SU-DHL-6 (cell line): Measurements from ENCODE around the gene HAUS1.

Experiments used
- H2AFZ ChIP-seq: fragments of 200-600 bp; sonication (generic); 2 replicates; pipeline ENCODE4 v1.6.1; 2014; ENCODE audit warnings: low read depth, mild to moderate bottlenecking, moderate library complexity, mixed read lengths, antibody characterized with exemption, low read length; ENCODE audit not compliant: severe bottlenecking
- H3F3A ChIP-seq: fragments of 200-600 bp; shearing (Covaris generic); 2 replicates; pipeline ENCODE4 v1.6.0; 2016; ENCODE audit warnings: antibody characterized with exemption, mild to moderate bottlenecking; ENCODE audit not compliant: insufficient read depth
- H3K27ac ChIP-seq: fragments of 200-600 bp; sonication (generic); 2 replicates; pipeline ENCODE4 v1.5.1; 2016; ENCODE audit warnings: low read depth, mild to moderate bottlenecking, low read length, moderate library complexity, mixed read lengths
- H3K27me3 ChIP-seq: fragments of 200-600 bp; sonication (generic), shearing (Covaris generic); 2 replicates; pipeline ENCODE4 v1.6.0; 2014; ENCODE audit warnings: mild to moderate bottlenecking, low read length
- H3K36me3 ChIP-seq: fragments of 200-600 bp; sonication (generic); 2 replicates; pipeline ENCODE4 v1.6.1; 2014; ENCODE audit warnings: mild to moderate bottlenecking, low read length, mixed read lengths
- H3K4me2 ChIP-seq: fragments of 300-600, 200-600 bp; shearing (Covaris generic), sonication (generic); 2 replicates; pipeline ENCODE4 v1.6.0; 2014; ENCODE audit warnings: low read length, low read depth, mild to moderate bottlenecking; ENCODE audit not compliant: poor library complexity, severe bottlenecking
- H3K4me3 ChIP-seq: fragments of 200-600 bp; sonication (generic); 2 replicates; pipeline ENCODE4 v1.5.1; 2014; ENCODE audit warnings: antibody characterized with exemption, low read length, mild to moderate bottlenecking, mixed read lengths; ENCODE audit not compliant: insufficient read depth, poor library complexity, severe bottlenecking
- H3K79me2 ChIP-seq: fragments of 200-600 bp; sonication (generic); 2 replicates; pipeline ENCODE4 v1.6.1; 2014; ENCODE audit warnings: mild to moderate bottlenecking, low read length, moderate library complexity; ENCODE audit not compliant: insufficient read depth
- H3K9ac ChIP-seq: fragments of 200-600 bp; sonication (generic); 2 replicates; pipeline ENCODE4 v1.7.0; 2014; ENCODE audit warnings: mild to moderate bottlenecking, low read length
- H3K9me2 ChIP-seq: fragments of 200-600 bp; sonication (generic); replicated peaks from 2 replicates; pipeline ENCODE4 v1.6.1; 2014; ENCODE audit warnings: low read length; ENCODE audit not compliant: insufficient read depth
- H3K9me3 ChIP-seq: fragments of 200-600 bp; sonication (generic); 2 replicates; pipeline ENCODE4 v1.6.1; 2014; ENCODE audit warnings: low read length, mixed read lengths; ENCODE audit not compliant: insufficient read depth
- H4K20me1 ChIP-seq: fragments of 200-600 bp; sonication (generic); 2 replicates; pipeline ENCODE4 v1.6.1; 2014; ENCODE audit warnings: low read depth, mild to moderate bottlenecking, antibody characterized with exemption, low read length, moderate library complexity, mixed read lengths
- CTCF ChIP-seq: fragments of 200-600 bp; sonication (generic); IDR thresholded peaks from one replicate; pipeline ENCODE4 v1.5.1; 2017; ENCODE audit warnings: antibody characterized with exemption, mild to moderate bottlenecking, low read length, moderate library complexity; ENCODE audit not compliant: insufficient read depth, poor library complexity, severe bottlenecking
- EZH2phosphoT487 ChIP-seq: fragments of 200-600 bp; sonication (generic), shearing (Covaris generic); conservative IDR thresholded peaks from 2 replicates; pipeline ENCODE4 v1.6.1; 2018; ENCODE audit warnings: mild to moderate bottlenecking, antibody characterized with exemption, low read length, moderate library complexity, mixed read lengths

HAUS1 gene

GRCh38 chr18:46097801-46098615 is 6.2 kb upstream of the HAUS1 start, which contains the start of gene ATP5F1A:
Gene ATP5F1A (minus strand): TSS chr18:46098296. CDS start chr18:46098231, 65 bp downstream.
- peak within 1 kb of the TSS; percentile 72 for H3K4me3 ChIP-seq
- peak within 1 kb of the TSS; percentile 74 for H3K9ac ChIP-seq
- peaks cover 51% of the 10 kb centered on the region for H3K79me2 ChIP-seq
- peak within 1 kb of the TSS; percentile 63 for H3K4me2 ChIP-seq
- H3K9me3 ChIP-seq, result no peaks in the 10 kb centered on the region
- TF ChIP-seq EZH2phosphoT487 (no peak), CTCF (peak; percentile 19)
- H3K9me2 ChIP-seq, result no peaks in the 10 kb centered on the region
- no peaks in the 10 kb centered on the region for H3K27me3 ChIP-seq
- peaks cover 13% of the 10 kb centered on the region; the same call in 1 of the 2 replicates for H4K20me1 ChIP-seq
- peak within 1 kb of the TSS; percentile 71 for H3K27ac ChIP-seq
- H3K36me3 ChIP-seq, result peaks cover 15% of the 10 kb centered on the region
- no peaks in the 10 kb centered on the region; the same call in 1 of the 2 replicates for H3F3A ChIP-seq
- H2AFZ ChIP-seq, result peak within 1 kb of the TSS; percentile 87

GRCh38 chr18:46098616-46098933 is 5.6 kb upstream of the HAUS1 start:
- Histone ChIP-seq H3K4me2 (peak overlapping the region; percentile 63), H2AFZ (peak overlapping the region; percentile 87), H3K79me2 (peaks cover 45% of the 10 kb centered on the region), H4K20me1 (peaks cover 13% of the 10 kb centered on the region; the same call in 1 of the 2 replicates), H3K9me2 (no peaks in the 10 kb centered on the region), H3F3A (no peaks in the 10 kb centered on the region; the same call in 1 of the 2 replicates), H3K27ac (peak overlapping the region; percentile 71), H3K9ac (peak overlapping the region; percentile 74), H3K36me3 (peaks cover 11% of the 10 kb centered on the region), H3K4me3 (peak overlapping the region; percentile 72), H3K9me3 (no peaks in the 10 kb centered on the region), H3K27me3 (no peaks in the 10 kb centered on the region)
- TF ChIP-seq EZH2phosphoT487 (no peak), CTCF (no peak)

DNA sequence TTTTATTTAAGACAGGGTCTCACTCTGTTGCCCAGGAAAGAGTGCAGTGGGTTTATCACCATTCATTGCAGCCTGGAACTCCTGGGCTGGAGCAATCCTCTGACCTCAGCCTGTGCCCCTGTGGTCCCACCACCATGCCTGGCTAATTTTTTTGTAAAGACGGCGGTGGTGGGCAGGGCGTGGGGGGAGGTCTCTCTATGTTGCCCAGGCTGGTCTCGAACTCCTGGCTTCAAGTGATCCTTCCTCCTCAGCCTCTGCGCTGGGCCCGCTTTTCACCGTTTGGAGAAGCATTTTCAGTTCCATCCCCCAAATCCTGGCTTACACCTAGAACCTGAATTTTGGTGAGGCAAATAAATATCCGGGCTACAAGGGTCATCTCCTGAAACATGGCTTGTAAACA is 4.7 kb upstream of the HAUS1 start:
- H4K20me1 ChIP-seq, result peaks cover 13% of the 10 kb centered on the region; the same call in 1 of the 2 replicates
- H3K27me3 ChIP-seq, result no peaks in the 10 kb centered on the region
- no peaks in the 10 kb centered on the region for H3K9me2 ChIP-seq
- no peak overlapping the region for H3K4me2 ChIP-seq
- H3K36me3 ChIP-seq, result peaks cover 8% of the 10 kb centered on the region
- no peak overlapping the region for H3K27ac ChIP-seq
- H3F3A ChIP-seq, result no peaks in the 10 kb centered on the region; the same call in 1 of the 2 replicates
- no peak overlapping the region for H3K9ac ChIP-seq
- no peaks in the 10 kb centered on the region for H3K9me3 ChIP-seq
- TF ChIP-seq CTCF (no peak), EZH2phosphoT487 (no peak)
- H3K4me3 ChIP-seq, result no peak overlapping the region
- H3K79me2 ChIP-seq, result peaks cover 39% of the 10 kb centered on the region
- H2AFZ ChIP-seq, result no peak overlapping the region
